ENCODE results near the gene SLC30A3.

Gene SLC30A3

GRCh38 chr2:27256855-27257454 lies 5.9 kb downstream of the SLC30A3 start:
- DNase-seq, result no peak

GRCh38 chr2:27255660-27256059 lies 7.2 kb downstream of the SLC30A3 start:
- no peak for DNase-seq

GRCh38 chr2:27255187-27255586 lies 7.7 kb downstream of the SLC30A3 start:
- no peak for DNase-seq

GRCh38 chr2:27251766-27252165 lies 11.1 kb downstream of the SLC30A3 start:
- DNase-seq, result no peak

- no peak for DNase-seq
These were observed 12.0 kb downstream of the SLC30A3 start for GRCh38 chr2:27250652-27251379.

GRCh38 chr2:27249891-27250651 lies 12.8 kb downstream of the SLC30A3 start:
- DNase-seq, result peak; percentile 31

GRCh38 chr2:27249159-27249890 lies 13.5 kb downstream of the SLC30A3 start:
- no peak for DNase-seq

- no peak for DNase-seq
These were observed 15.0 kb downstream of the SLC30A3 start for GRCh38 chr2:27247893-27248292.

- DNase-seq, result no peak
These were observed 17.2 kb downstream of the SLC30A3 start for GRCh38 chr2:27245626-27246025.

GRCh38 chr2:27245116-27245515 lies 17.7 kb downstream of the SLC30A3 start:
- DNase-seq, result no peak

- DNase-seq, result no peak
These were observed 19.3 kb downstream of the SLC30A3 start for GRCh38 chr2:27243391-27244130.

GRCh38 chr2:27242614-27242951 lies 20.3 kb downstream of the SLC30A3 start:
- DNase-seq, result no peak

GRCh38 chr2:27241761-27242613 lies 20.9 kb downstream of the SLC30A3 start:
- DNase-seq, result no peak

GRCh38 chr2:27240406-27240805 lies 22.4 kb downstream of the SLC30A3 start:
- no peak for DNase-seq

- DNase-seq, result no peak
These were observed 23.9 kb downstream of the SLC30A3 start for GRCh38 chr2:27238976-27239375.

- no peak for DNase-seq
These were observed 25.4 kb downstream of the SLC30A3 start for GRCh38 chr2:27237341-27237945.

- no peak for DNase-seq
These were observed 26.2 kb downstream of the SLC30A3 start for GRCh38 chr2:27236626-27237025.

- DNase-seq, result no peak
These were observed 26.7 kb downstream of the SLC30A3 start for GRCh38 chr2:27236136-27236535.

- DNase-seq, result no peak
These were observed 29.5 kb downstream of the SLC30A3 start for GRCh38 chr2:27233341-27233740.

- DNase-seq, result no peak
These were observed 30.9 kb downstream of the SLC30A3 start for GRCh38 chr2:27231921-27232320.

- DNase-seq, result no peak
These were observed 35.3 kb downstream of the SLC30A3 start for GRCh38 chr2:27227501-27227900.
